GM12874 (cell line): ENCODE data around the gene SLIT3.

Source experiments
- CTCF ChIP-seq: IDR thresholded peaks from 2 replicates; pipeline ENCODE4 v1.5.1; 2011; ENCODE audit warnings: low read depth, mild to moderate bottlenecking, control low read depth, low read length, moderate library complexity; ENCODE audit not compliant: insufficient read depth

Gene SLIT3

DNA sequence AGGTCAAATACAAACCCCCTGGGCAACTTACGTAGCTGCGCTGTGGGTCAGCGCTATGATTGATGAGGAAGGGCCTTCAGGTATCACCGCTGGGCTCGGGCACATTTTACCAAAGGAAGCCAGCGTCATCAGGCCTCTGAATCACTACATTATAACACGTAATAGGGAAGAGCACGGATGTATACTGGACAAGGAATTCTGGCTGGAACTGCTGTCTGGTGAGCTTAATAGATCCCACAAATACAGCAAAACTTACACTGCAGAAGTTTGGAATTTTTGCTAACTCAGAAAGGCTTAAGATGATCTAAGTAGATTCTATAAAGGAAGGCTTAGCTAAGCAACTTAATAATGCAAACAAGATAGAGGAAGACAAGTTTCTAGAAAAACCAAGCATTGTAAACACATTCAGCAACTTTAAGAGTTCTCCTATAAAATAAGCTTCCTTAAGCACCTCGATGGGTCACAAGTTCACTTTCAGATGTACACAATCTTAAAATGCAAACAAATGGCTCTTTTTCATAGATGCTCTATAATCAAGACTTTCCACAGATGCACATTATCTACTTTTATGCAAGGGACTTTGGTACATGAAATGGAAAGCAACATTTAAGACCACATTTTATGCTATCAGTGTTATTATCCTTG, 361.7 kb downstream of the SLIT3 start:
- TF ChIP-seq CTCF: no peak

GRCh38 chr5:168936511-168936910, 364.4 kb downstream of the SLIT3 start:
- TF ChIP-seq CTCF: no peak

GRCh38 chr5:168935183-168935582, 365.8 kb downstream of the SLIT3 start:
- no peak for TF ChIP-seq CTCF

DNA sequence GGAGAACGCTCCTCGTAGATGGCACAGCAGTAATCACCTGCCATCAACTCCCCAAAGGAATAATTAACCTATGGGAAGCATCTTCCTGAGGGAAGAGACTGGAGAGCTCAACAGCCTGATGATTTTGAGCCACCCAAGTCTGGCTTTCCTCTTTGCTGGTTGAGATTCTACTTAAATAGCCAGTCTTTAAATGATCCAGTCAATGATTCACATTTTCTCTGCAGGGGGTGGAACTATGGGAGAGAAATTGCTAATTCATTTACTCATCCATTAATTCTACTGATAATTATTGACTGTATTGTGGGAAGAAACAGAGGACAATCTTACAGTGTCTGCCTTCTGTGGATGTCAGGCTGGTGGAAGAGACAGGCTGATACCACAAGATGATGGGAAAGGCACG, 366.8 kb downstream of the SLIT3 start:
- no peak for TF ChIP-seq CTCF

GRCh38 chr5:168932400-168933189, 368.3 kb downstream of the SLIT3 start:
- TF ChIP-seq CTCF: no peak

- TF ChIP-seq CTCF: no peak
Measured at GRCh38 chr5:168931638-168932345, 369.1 kb downstream of the SLIT3 start.

DNA sequence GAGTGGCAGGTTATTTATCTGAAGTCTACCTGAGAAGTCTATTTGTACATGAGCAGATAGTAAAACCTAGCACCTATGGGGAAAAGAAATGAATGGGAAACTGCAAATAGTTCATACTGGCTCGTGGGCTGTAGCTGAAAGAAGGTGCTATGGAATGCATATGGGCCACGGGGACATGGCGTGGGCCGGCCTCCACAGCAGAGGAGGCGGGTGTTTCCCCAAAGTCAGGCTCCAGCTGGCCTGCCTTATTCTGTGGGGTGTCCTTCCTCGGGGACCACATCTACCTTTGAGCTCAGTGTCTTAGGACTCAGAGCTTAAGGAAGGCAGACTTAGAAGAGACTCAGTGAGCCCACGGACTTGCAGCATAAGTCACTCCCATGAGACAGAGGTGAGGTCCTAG, 371.3 kb downstream of the SLIT3 start:
- TF ChIP-seq CTCF: no peak
